Naive thymus-derived CD4-positive, alpha-beta T cell (primary cell): ENCODE data around the gene SLF2. TPM values are rescaled to one million over a fixed set of nuclear protein-coding genes. Genes with fewer than 3 reads are reported as not detected.

Source experiments
- ATAC-seq: fragments of 150-1000 bp; cut with Tn5 transposase; 2 replicates; pipeline ENCODE4 v1.10.0; 2021; ENCODE audit warnings: mild to moderate bottlenecking, moderate library complexity
- CTCF ChIA-PET: fragments of 350-600 bp; sonication (Branson Sonifier 250); formaldehyde crosslinking; loops from one replicate; lab custom pipeline; 2021; ENCODE audit warnings: antibody characterized with exemption; lab: Charles Lee
- POLR2A ChIA-PET: fragments of 350-600 bp; sonication (Branson Sonifier 250); formaldehyde crosslinking; loops from one replicate; lab custom pipeline; 2021; ENCODE audit warnings: antibody characterized with exemption, inconsistent platforms; lab: Charles Lee
- DNase-seq, 9 donors: peaks; one replicate each; pipeline versions ENCODE4 v3.0.0 to v3.0.0-alpha.2; 2020 to 2022; ENCODE audit warnings: mixed read lengths in 1 of 9
- H3K27ac ChIP-seq: one replicate; pipeline ENCODE4 v1.7.0; 2013; ENCODE audit warnings: mild to moderate bottlenecking, low read depth, low read length, moderate library complexity
- H3K27me3 ChIP-seq, 2 donors: one replicate each; pipeline ENCODE4 v1.7.0; 2013; ENCODE audit warnings: low read length in 2 of 2, mild to moderate bottlenecking in 2 of 2, moderate library complexity in 2 of 2; ENCODE audit not compliant: control insufficient read depth in 2 of 2, insufficient read depth in 2 of 2
- H3K36me3 ChIP-seq, 3 experiments: 1 replicate in 2 of 3; 2 replicates in 1 of 3; pipeline ENCODE4 v1.7.0; 2013; ENCODE audit warnings: low read length in 3 of 3, mild to moderate bottlenecking in 3 of 3, moderate library complexity in 1 of 3; ENCODE audit not compliant: insufficient read depth in 3 of 3, control insufficient read depth in 2 of 3
- H3K4me1 ChIP-seq, 2 donors: one replicate each; pipeline ENCODE4 v1.7.0; 2013; ENCODE audit warnings: low read length in 2 of 2, mild to moderate bottlenecking in 2 of 2, moderate library complexity in 1 of 2; ENCODE audit not compliant: control insufficient read depth in 2 of 2, insufficient read depth in 2 of 2
- H3K4me3 ChIP-seq: 2 replicates; pipeline ENCODE4 v1.7.0; 2013; ENCODE audit warnings: mild to moderate bottlenecking, low read length
- H3K9me3 ChIP-seq, 3 experiments: 1 replicate in 2 of 3; 2 replicates in 1 of 3; pipeline ENCODE4 v1.7.0; 2013; ENCODE audit warnings: low read length in 3 of 3; ENCODE audit not compliant: control insufficient read depth in 2 of 3
- H3K27ac Mint-ChIP-seq, 9 donors: one replicate each; pipeline ENCODE4 v1.8.0; 2020 to 2022; ENCODE audit warnings: mixed read lengths in 9 of 9, mild to moderate bottlenecking in 8 of 9, moderate library complexity in 5 of 9, inconsistent platforms in 2 of 9
- H3K27me3 Mint-ChIP-seq, 5 donors: one replicate each; pipeline ENCODE4 v1.8.0; 2021 to 2022; ENCODE audit warnings: mixed read lengths in 5 of 5, mild to moderate bottlenecking in 1 of 5
- H3K36me3 Mint-ChIP-seq, 5 donors: one replicate each; pipeline ENCODE4 v1.8.0; 2020 to 2022; ENCODE audit warnings: mixed read lengths in 5 of 5, mild to moderate bottlenecking in 3 of 5, inconsistent platforms in 1 of 5
- H3K4me1 Mint-ChIP-seq, 7 donors: one replicate each; pipeline ENCODE4 v1.8.0; 2020 to 2022; ENCODE audit warnings: mixed read lengths in 7 of 7, mild to moderate bottlenecking in 3 of 7, inconsistent platforms in 1 of 7
- H3K4me3 Mint-ChIP-seq, 10 donors: one replicate each; pipeline ENCODE4 v1.8.0; 2020 to 2022; ENCODE audit warnings: mild to moderate bottlenecking in 10 of 10, mixed read lengths in 10 of 10, moderate library complexity in 6 of 10, inconsistent platforms in 2 of 10
- H3K9me3 Mint-ChIP-seq, 11 donors: one replicate each; pipeline ENCODE4 v1.8.0; 2020 to 2022; ENCODE audit warnings: mixed read lengths in 11 of 11, mild to moderate bottlenecking in 4 of 11, inconsistent platforms in 1 of 11, moderate library complexity in 1 of 11
- intact Hi-C, 2 donors: fragments of 100-400 bp; cut with micrococcal nuclease; formaldehyde crosslinking; loops; one replicate each; pipeline ENCODE4 v1.15.1; 2023
- polyA plus RNA-seq, 2 donors: library from polyadenylated mRNA; unstranded; fragments of 300-500 nt; fragmentation: Illumina TruSeq; gene quantifications; one replicate each; pipeline ENCODE4 v1.2.3, GENCODE V29; 2021
- total RNA-seq, 6 experiments: library from RNA in 5 of 6; stranded (reverse) in 5 of 6; gene quantifications; 1 replicate in 5 of 6; 2 replicates in 1 of 6; pipeline ENCODE4 v1.2.3 and lab custom pipeline; 2021 to 2026

The SLF2 gene
- total and polyA plus RNA-seq, 7 experiments from 2014 or later, result 10.9 to 43.7 (median 24.0) TPM

DNA sequence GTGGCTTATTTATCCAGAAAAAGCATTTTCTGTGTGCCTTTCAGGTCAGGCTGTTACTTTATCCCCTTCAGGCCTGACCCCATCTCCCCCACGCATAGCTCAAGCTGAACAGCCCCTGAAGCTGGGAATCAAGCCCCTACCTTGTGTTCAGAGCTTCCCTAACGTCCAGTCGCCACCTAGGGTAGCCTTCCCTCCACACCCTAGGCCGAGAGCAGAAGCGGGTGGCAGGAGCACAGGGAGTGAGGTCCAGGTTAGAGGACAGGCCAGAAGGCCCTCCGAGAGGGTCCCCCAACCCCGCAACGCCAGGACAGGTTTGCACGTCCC is 56.1 kb downstream of the SLF2 start:
- H3K9me3 Mint-ChIP-seq, result no peaks in the 10 kb centered on the region
- Histone ChIP-seq H3K9me3 (no peaks in the 10 kb centered on the region), H3K4me3 (peak overlapping the region; percentile 49), H3K36me3 (no peaks in the 10 kb centered on the region), H3K4me1 (peaks cover 4 to 12% of the 10 kb centered on the region in 2 donors), H3K27ac (no peak overlapping the region), H3K27me3 (no peaks in the 10 kb centered on the region)
- peak overlapping the region in 9 of 10 donors; percentile 53 to 81 (median 68) for H3K4me3 Mint-ChIP-seq
- H3K36me3 Mint-ChIP-seq, result peaks cover 0 to 4% (median 1%) of the 10 kb centered on the region in 5 donors
- POLR2A ChIA-PET, result interaction anchor here (1.1 to 3.2 kb wide), 2 partner anchors 18 to 29 kb away, joined by 3 to 17 read pairs; partner anchors contain the start of genes MRPL43 and TWNK
- peaks cover 4 to 18% (median 14%) of the 10 kb centered on the region in 7 donors for H3K4me1 Mint-ChIP-seq
- no peak for DNase-seq
- CTCF ChIA-PET, result interaction anchor here (0.5 to 4.7 kb wide), 4 partner anchors 16 to 46 kb away, joined by 3 to 18 read pairs (median 8); no protein-coding TSS in a partner anchor
- ATAC-seq, result no peak
- intact Hi-C loops, result loop anchor here (1.0 to 2.0 kb wide), 4 partner anchors 18 to 45 kb away; partner anchors contain the start of genes MRPL43 (in 2 of the 2) and TWNK (in 2 of the 2)
- peaks cover 0 to 5% (median 0%) of the 10 kb centered on the region in 5 donors for H3K27me3 Mint-ChIP-seq
- H3K27ac Mint-ChIP-seq, result peak overlapping the region in 3 of 9 donors; percentile 1 to 83 (median 24)

DNA sequence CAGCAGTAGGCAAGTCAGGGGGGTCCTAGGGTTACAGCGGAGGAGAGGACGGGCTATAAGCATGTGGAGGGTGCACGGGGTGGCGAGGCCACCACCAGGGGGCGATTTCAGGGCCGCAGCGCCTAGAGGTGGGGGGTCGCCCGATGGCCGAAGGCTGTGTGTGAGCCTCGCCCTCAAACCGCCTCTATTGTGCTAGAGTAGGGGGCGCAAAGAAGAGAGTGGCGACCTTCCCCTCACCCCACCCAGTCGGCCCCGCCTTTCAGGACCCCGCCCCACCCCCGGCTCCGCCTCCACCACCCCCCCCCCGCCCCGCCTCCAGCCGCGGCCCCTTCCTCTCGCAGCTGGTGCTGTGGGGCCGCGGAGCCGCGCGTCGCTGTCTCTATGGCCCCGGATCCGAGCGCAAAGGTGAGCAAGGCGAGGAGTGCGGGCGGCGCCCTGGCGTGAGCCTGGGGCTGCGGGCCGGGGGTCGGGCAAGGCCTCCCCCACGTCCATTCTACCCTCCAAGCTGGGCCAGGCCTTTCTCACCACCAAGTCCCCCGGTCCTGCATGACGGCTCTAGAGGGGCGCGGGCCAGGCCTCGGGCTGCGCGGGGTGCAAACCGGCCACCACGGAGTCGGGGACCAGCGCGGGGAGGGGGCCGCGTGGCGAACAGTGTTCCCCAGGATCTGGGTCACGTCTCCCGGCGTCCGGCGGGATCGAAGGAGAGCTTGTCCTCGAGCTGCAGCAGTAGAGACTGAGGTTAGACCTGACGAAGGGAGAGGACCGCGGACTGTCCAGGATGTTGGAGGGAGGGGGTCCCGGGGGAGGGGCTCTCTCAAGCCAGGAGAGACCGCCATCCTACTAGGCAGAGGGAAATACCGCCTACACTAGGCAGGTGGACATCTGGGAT is 56.7 kb downstream of the SLF2 start, which contains the start of gene SEMA4G:
Gene SEMA4G, plus strand, starts transcription at position 318 of the 889 bp plus-strand sequence. CDS start 3,409 bp downstream, outside the sequence.
- peaks cover 4 to 12% of the 10 kb centered on the region in 2 donors for H3K4me1 ChIP-seq
- peak within 1 kb of the TSS; percentile 49 for H3K4me3 ChIP-seq
- H3K27me3 ChIP-seq, result no peaks in the 10 kb centered on the region
- peaks cover 0 to 4% (median 1%) of the 10 kb centered on the region in 5 donors for H3K36me3 Mint-ChIP-seq
- H3K4me3 Mint-ChIP-seq, result peak within 1 kb of the TSS; percentile 53 to 81 (median 73)
- intact Hi-C loops, result loop anchor here (1.0 to 2.0 kb wide), 4 partner anchors 18 to 45 kb away; partner anchors contain the start of genes MRPL43 (in 2 of the 2) and TWNK (in 2 of the 2)
- peaks cover 4 to 18% (median 14%) of the 10 kb centered on the region in 7 donors for H3K4me1 Mint-ChIP-seq
- H3K27ac ChIP-seq, result peak within 1 kb of the TSS; percentile 30
- H3K27me3 Mint-ChIP-seq, result peaks cover 0 to 5% (median 0%) of the 10 kb centered on the region in 5 donors
- peak within 1 kb of the TSS in 3 of 9 donors; percentile 1 to 83 (median 24) for H3K27ac Mint-ChIP-seq
- CTCF ChIA-PET, result interaction anchor here (0.9 to 4.7 kb wide), 3 partner anchors 19 to 45 kb away, joined by 4 to 18 read pairs (median 13); no protein-coding TSS in a partner anchor
- DNase-seq (peak in 8 of 9 donors; percentile 26 to 53 (median 38)), ATAC-seq (peak; percentile 79)
- POLR2A ChIA-PET, result interaction anchor here (1.1 to 3.2 kb wide), 2 partner anchors 18 to 28 kb away, joined by 3 to 17 read pairs; partner anchors contain the start of genes MRPL43 and TWNK
- H3K36me3 ChIP-seq, result no peaks in the 10 kb centered on the region
- no peaks in the 10 kb centered on the region for H3K9me3 Mint-ChIP-seq
- H3K9me3 ChIP-seq, result no peaks in the 10 kb centered on the region

DNA sequence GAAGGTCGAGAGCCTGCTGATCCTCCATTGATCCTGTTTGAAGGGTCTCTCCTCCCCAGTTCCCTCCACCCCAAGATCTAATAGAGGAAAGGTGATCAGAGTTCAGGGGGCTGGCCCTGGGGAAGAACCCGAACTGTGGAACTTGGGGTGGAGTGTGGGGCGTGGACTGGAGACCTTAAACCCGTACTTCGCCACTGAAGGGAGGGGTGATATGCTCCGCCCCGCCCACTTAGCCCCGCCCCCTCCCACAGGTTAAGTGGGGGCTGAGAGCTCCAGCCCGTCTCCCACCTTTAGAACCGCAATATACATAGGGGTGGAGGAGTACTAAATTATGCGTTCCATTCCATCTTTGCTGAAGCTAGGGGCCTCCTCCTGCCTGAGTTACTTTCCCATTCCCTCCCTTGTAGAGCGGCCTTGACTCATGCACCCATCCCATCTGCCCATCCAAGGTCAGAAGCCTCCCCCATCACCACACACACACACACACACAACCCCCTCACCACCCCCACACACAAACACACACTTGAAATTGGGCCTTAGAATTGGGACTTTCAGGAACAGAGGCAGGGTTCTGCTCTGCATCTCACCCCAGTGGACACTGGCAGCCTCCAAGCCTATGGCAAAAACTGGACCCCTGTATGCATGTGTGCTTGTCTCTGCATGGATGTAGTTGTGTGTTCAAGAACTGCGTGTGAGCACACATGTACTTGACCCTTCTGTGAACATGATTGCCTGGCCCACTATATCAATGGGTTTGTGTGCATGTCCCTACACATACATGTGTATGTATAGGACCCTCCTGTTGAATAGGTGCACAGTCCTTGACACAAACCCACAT is 57.5 kb downstream of the SLF2 start:
- Mint-ChIP-seq H3K4me3 (peak overlapping the region; percentile 53 to 81 (median 68)), H3K36me3 (peaks cover 0 to 4% (median 1%) of the 10 kb centered on the region in 5 donors), H3K27ac (peak overlapping the region in 3 of 9 donors; percentile 9 to 44 (median 24)), H3K27me3 (peaks cover 0 to 5% (median 0%) of the 10 kb centered on the region in 5 donors), H3K9me3 (no peaks in the 10 kb centered on the region), H3K4me1 (peaks cover 4 to 18% (median 14%) of the 10 kb centered on the region in 7 donors)
- H3K9me3 ChIP-seq, result no peaks in the 10 kb centered on the region
- peak; percentile 66 for ATAC-seq
- H3K36me3 ChIP-seq, result no peaks in the 10 kb centered on the region
- POLR2A ChIA-PET, result interaction anchor here (3.2 kb wide), 1 partner anchor 27 kb away, joined by 17 read pairs; no protein-coding TSS in a partner anchor
- H3K4me3 ChIP-seq, result peak overlapping the region; percentile 43
- no peaks in the 10 kb centered on the region for H3K27me3 ChIP-seq
- intact Hi-C loops, result no loop called here
- no peak overlapping the region for H3K27ac ChIP-seq
- H3K4me1 ChIP-seq, result peaks cover 4 to 12% of the 10 kb centered on the region in 2 donors
- CTCF ChIA-PET, result interaction anchor here (2.1 kb wide), 1 partner anchor 41 kb away, joined by 13 read pairs; no protein-coding TSS in a partner anchor
- DNase-seq, result peak in 4 of 9 donors; percentile 14 to 39 (median 20)

DNA sequence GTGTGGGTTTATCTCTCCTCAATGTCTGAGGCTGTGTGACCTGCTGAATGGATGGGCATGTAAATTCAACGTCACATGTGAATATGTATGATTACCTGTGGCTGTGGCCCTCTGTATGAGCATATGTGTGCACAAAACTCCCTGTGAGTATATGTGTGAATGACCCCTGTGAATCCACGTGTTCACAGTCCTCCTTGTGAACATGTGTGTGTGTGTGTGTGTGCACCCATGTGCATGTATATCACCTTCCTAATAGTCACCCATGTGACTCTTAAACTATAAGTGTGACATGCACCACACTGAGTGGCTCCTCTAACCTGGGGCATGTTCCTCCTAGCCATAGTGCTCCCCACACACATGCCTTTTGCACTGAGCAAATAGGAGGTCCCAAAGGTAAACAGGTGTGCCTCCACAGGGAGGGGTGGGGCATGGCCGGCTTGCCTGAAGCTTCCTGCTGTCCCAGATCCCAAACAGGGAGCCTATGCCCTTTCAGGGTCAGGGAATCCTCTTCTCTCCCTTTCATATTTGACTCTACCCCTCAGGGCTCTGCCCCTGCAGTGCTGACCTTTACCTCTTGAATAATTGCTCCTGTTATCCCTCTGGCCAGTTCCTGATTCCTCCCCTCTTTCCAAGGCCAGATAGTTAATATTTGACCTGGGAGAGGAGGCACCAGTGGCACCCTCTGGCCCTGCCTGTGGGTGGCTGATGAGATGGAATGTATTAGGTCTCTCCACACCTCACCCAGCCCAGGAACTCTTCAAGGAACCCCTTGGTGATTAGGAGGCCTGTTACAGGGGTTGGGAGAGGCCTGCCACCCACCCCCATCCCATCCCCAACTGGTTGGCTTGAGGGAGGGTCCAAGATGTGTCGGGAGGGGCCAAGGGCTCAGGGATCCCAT is 58.4 kb downstream of the SLF2 start:
- ChIA-PET POLR2A (interaction anchor here (3.2 kb wide), 1 partner anchor 26 kb away, joined by 17 read pairs; no protein-coding TSS in a partner anchor), CTCF (no interaction called here)
- Histone ChIP-seq H3K36me3 (no peaks in the 10 kb centered on the region), H3K4me3 (no peak overlapping the region), H3K27me3 (no peaks in the 10 kb centered on the region), H3K4me1 (peaks cover 4 to 12% of the 10 kb centered on the region in 2 donors), H3K9me3 (no peaks in the 10 kb centered on the region), H3K27ac (no peak overlapping the region)
- Mint-ChIP-seq H3K4me3 (peak overlapping the region; percentile 53 to 81 (median 68)), H3K36me3 (peaks cover 0 to 1% (median 0%) of the 10 kb centered on the region in 5 donors), H3K27me3 (peaks cover 0 to 5% (median 0%) of the 10 kb centered on the region in 5 donors), H3K9me3 (no peaks in the 10 kb centered on the region), H3K27ac (peak overlapping the region in 2 of 9 donors; percentile 24 to 44), H3K4me1 (peaks cover 4 to 18% (median 14%) of the 10 kb centered on the region in 7 donors)
- no peak for DNase-seq
- intact Hi-C loops, result no loop called here
- ATAC-seq, result no peak

DNA sequence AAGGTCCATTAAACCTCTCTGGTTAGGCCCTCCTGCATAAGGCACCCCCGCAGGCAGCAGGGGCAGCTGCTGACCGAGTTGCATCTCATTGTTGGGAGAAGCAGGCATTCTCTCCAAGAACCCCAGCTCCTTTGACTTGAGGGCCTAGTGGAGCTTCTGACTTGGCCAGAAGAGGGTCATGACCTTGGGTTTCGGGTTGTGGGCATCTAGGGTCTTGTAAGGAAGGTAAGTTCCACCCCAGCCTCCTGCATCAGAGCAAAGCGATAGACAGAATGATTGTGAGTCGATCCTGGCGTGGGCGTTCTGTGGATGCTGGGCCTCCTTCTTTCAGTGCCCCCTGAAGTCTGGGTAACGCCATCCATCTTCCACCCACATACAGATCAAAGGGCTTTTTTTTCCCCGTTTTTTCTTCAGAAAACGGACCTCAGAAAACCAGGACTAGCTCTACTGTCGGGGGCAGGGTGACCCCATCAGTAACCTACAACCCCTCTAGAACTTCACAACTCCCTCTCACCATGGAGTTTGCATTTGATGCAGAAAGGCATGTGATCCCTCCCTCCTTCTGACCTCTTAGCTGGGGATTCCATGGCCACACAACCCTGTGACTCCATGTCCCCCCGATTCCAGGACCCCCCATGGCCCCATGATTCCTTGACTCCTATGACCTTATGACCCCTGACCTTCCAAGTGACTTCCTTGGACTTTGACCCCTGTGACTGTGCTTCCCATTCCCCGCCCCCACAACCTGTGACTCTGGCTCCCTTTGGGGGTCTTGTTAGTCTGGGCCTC is 59.5 kb downstream of the SLF2 start:
- ChIA-PET CTCF (no interaction called here), POLR2A (no interaction called here)
- intact Hi-C loops, result no loop called here

More for the DNA sequence above, 59.5 kb downstream of the SLF2 start:
- no peak for ATAC-seq
- Mint-ChIP-seq H3K4me3 (no peak overlapping the region), H3K27ac (peak overlapping the region in 1 of 9 donors; percentile 39), H3K27me3 (peaks cover 0 to 5% (median 0%) of the 10 kb centered on the region in 5 donors), H3K9me3 (no peaks in the 10 kb centered on the region), H3K4me1 (peaks cover 4 to 18% (median 14%) of the 10 kb centered on the region in 7 donors), H3K36me3 (no peaks in the 10 kb centered on the region)
- Histone ChIP-seq H3K27ac (no peak overlapping the region), H3K9me3 (no peaks in the 10 kb centered on the region), H3K36me3 (no peaks in the 10 kb centered on the region), H3K4me1 (peaks cover 4 to 12% of the 10 kb centered on the region in 2 donors), H3K27me3 (no peaks in the 10 kb centered on the region), H3K4me3 (no peak overlapping the region)
- no peak for DNase-seq
